HL-60 (cell line): ENCODE data around the gene STX8.

Source experiments
- DNase-seq, 2 experiments: peaks; one replicate each; pipeline ENCODE4 v3.0.0-alpha.2; 2010 to 2020; ENCODE audit warnings: low read depth in 1 of 2, low spot score in 1 of 2
- H3K27ac ChIP-seq: fragments of 250-450 bp; sonication (Bioruptor Pico); replicated peaks from 2 replicates; pipeline ENCODE4 v1.5.1; 2020; ENCODE audit warnings: mild to moderate bottlenecking, moderate library complexity
- H3K27me3 ChIP-seq: fragments of 250-450 bp; sonication (Bioruptor Pico); 2 replicates; pipeline ENCODE4 v1.5.1; 2021; ENCODE audit warnings: mild to moderate bottlenecking, moderate library complexity; ENCODE audit not compliant: insufficient read depth, poor library complexity, severe bottlenecking
- H3K4me3 ChIP-seq: replicated peaks from 2 replicates; pipeline ENCODE4 v1.5.1; 2011; ENCODE audit warnings: mild to moderate bottlenecking, control low read depth, low read length; ENCODE audit not compliant: insufficient read depth
- CTCF ChIP-seq: IDR thresholded peaks from one replicate; pipeline ENCODE4 v1.5.1; 2011; ENCODE audit warnings: low read length, control low read depth, inconsistent platforms; ENCODE audit not compliant: insufficient read depth
- GABPA ChIP-seq: IDR thresholded peaks from 2 replicates; pipeline ENCODE4 v1.6.1; 2012; ENCODE audit warnings: low read depth
- POLR2AphosphoS5 ChIP-seq: IDR thresholded peaks from 2 replicates; pipeline ENCODE4 v1.6.1; 2012; ENCODE audit warnings: low read depth
- REST ChIP-seq: IDR thresholded peaks from 2 replicates; pipeline ENCODE4 v1.6.1; 2012; ENCODE audit warnings: low read depth; ENCODE audit not compliant: insufficient replicate concordance
- SPI1 ChIP-seq: IDR thresholded peaks from 2 replicates; pipeline ENCODE4 v1.6.1; 2012; ENCODE audit warnings: low read depth, mild to moderate bottlenecking, borderline replicate concordance

Gene STX8

GRCh38 chr17:9227819-9228407, 347.7 kb downstream of the STX8 start:
- no peak overlapping the region for H3K27ac ChIP-seq
- TF ChIP-seq POLR2AphosphoS5, result no peak
- TF ChIP-seq GABPA, result no peak
- no peak for TF ChIP-seq REST
- TF ChIP-seq CTCF, result no peak
- TF ChIP-seq SPI1, result no peak
- no peak overlapping the region for H3K4me3 ChIP-seq
- H3K27me3 ChIP-seq, result no peaks in the 10 kb centered on the region
- no peak for DNase-seq

- Histone ChIP-seq H3K4me3 (no peak overlapping the region), H3K27ac (no peak overlapping the region), H3K27me3 (no peaks in the 10 kb centered on the region)
- no peak for DNase-seq
- TF ChIP-seq REST (no peak), POLR2AphosphoS5 (no peak), GABPA (no peak), SPI1 (no peak), CTCF (no peak)
Measured at GRCh38 chr17:9226794-9227135, 348.9 kb downstream of the STX8 start.

- Histone ChIP-seq H3K27ac (no peak overlapping the region), H3K27me3 (no peaks in the 10 kb centered on the region), H3K4me3 (no peak overlapping the region)
- no peak for DNase-seq
- TF ChIP-seq POLR2AphosphoS5 (no peak), SPI1 (no peak), CTCF (no peak), GABPA (no peak), REST (no peak)
Measured at GRCh38 chr17:9226130-9226793, 349.4 kb downstream of the STX8 start.
